HepG2 (cell line): Measurements from ENCODE around the gene PTPRU. TPM values are rescaled to one million over a fixed set of nuclear protein-coding genes. Genes with fewer than 3 reads are reported as not detected.

ENCODE experiments used
- ATAC-seq: fragments of 200-7000 bp; cut with Tn5 transposase; 3 replicates; pipeline ENCODE4 v1.9.1; 2020; ENCODE audit warnings: mild to moderate bottlenecking, moderate library complexity
- BruUV-seq: library from RNA; stranded (reverse); fragments of 400-500 nt; replicated peaks from 2 replicates; lab custom pipeline; 2021; lab: Mats Ljungman, UMichigan
- CTCF ChIA-PET: fragments of 300-600 bp; formaldehyde crosslinking; extraction: SDS; loops from one replicate; lab custom pipeline; 2021; ENCODE audit warnings: low total read pairs, inconsistent platforms, low intra/inter-chr PET ratio; lab: Yijun Ruan, JAX
- POLR2A ChIA-PET: fragments of 350-600 bp; sonication (Branson Sonifier 250); formaldehyde crosslinking; loops from one replicate; lab custom pipeline; 2020; ENCODE audit warnings: antibody characterized with exemption, inconsistent platforms; lab: Yijun Ruan, JAX
- DNase-seq: peaks from one replicate; pipeline ENCODE4 v3.0.0-alpha.2; 2015; ENCODE audit warnings: low spot score
- FAIRE-seq: peaks from 3 replicates; lab custom pipeline; 2011; peaks lifted over from hg19 to GRCh38; lab: Jason Lieb, UNC
- H2AFZ ChIP-seq: one replicate; pipeline ENCODE4 v1.6.1; 2011; ENCODE audit warnings: low read length, inconsistent platforms
- H3K27ac ChIP-seq: fragments of 300-600 bp; 3 replicates; pipeline ENCODE4 v1.8.0; 2011; ENCODE audit warnings: mixed run types, mild to moderate bottlenecking, mixed read lengths, low read length, inconsistent platforms; ENCODE audit not compliant: insufficient read depth; ENCODE audit errors: extremely low read length
- H3K27me3 ChIP-seq, 2 experiments: fragments of 200-600 bp in 1 of 2; 2 replicates in 1 of 2; 3 replicates in 1 of 2; pipeline versions ENCODE4 v1.6.0 to v1.8.0; 2011; ENCODE audit warnings: low read length in 2 of 2, mild to moderate bottlenecking in 2 of 2, moderate library complexity in 2 of 2, inconsistent platforms in 1 of 2; ENCODE audit not compliant: insufficient read depth in 2 of 2, control insufficient read depth in 1 of 2
- H3K36me3 ChIP-seq, 2 experiments: fragments of 200-600 bp in 1 of 2; replicated peaks in 1 of 2; 2 replicates in 1 of 2; 3 replicates in 1 of 2; pipeline versions ENCODE4 v1.5.1 to v1.8.0; 2011; ENCODE audit warnings: low read length in 2 of 2, inconsistent platforms in 1 of 2; ENCODE audit not compliant: insufficient read depth in 2 of 2, control insufficient read depth in 1 of 2
- H3K4me1 ChIP-seq: 2 replicates; pipeline ENCODE4 v1.5.1; 2012; ENCODE audit warnings: low read length, inconsistent platforms; ENCODE audit not compliant: insufficient read depth
- H3K4me2 ChIP-seq: 2 replicates; pipeline ENCODE4 v1.6.0; 2011; ENCODE audit warnings: low read depth, low read length, inconsistent platforms
- H3K4me3 ChIP-seq, 3 experiments: fragments of 200-600 bp in 1 of 3; sonication (generic), shearing (Covaris generic) in 1 of 3; replicated peaks in 1 of 3; 2 replicates each; pipeline ENCODE4 v1.5.1; 2011 to 2016; ENCODE audit warnings: low read length in 3 of 3, inconsistent platforms in 2 of 3, low read depth in 2 of 3, mild to moderate bottlenecking in 2 of 3, control low read depth in 1 of 3, mixed read lengths in 1 of 3; ENCODE audit not compliant: insufficient read depth in 1 of 3
- H3K79me2 ChIP-seq: one replicate; pipeline ENCODE4 v1.6.1; 2011; ENCODE audit warnings: low read length, inconsistent platforms; ENCODE audit not compliant: insufficient read depth
- H3K9ac ChIP-seq: 2 replicates; pipeline ENCODE4 v1.6.0; 2011; ENCODE audit warnings: mild to moderate bottlenecking, low read depth, low read length, inconsistent platforms; ENCODE audit not compliant: insufficient read depth
- H3K9me3 ChIP-seq: 2 replicates; pipeline ENCODE4 v1.5.1; 2012; ENCODE audit warnings: mild to moderate bottlenecking, low read length
- H4K20me1 ChIP-seq: 2 replicates; pipeline ENCODE4 v1.6.0; 2011; ENCODE audit warnings: inconsistent platforms, mild to moderate bottlenecking, low read length, moderate library complexity; ENCODE audit not compliant: insufficient read depth
- FOSL2 ChIP-seq: sonication (generic); formaldehyde crosslinking; IDR thresholded peaks from 2 replicates; pipeline ENCODE4 v1.4.0; 2020; ENCODE audit warnings: missing genetic modification reagents
- PHB2 ChIP-seq: fragments of 450-650 bp; IDR thresholded peaks from 2 replicates; pipeline ENCODE4 v1.6.1; 2018; ENCODE audit not compliant: partially characterized antibody
- REL ChIP-seq: sonication (generic); formaldehyde crosslinking; conservative IDR thresholded peaks from 2 replicates; pipeline ENCODE4 v1.8.0; 2022; ENCODE audit warnings: mild to moderate bottlenecking, missing genetic modification reagents, moderate library complexity
- REST ChIP-seq, 2 experiments: IDR thresholded peaks; 2 replicates each; pipeline ENCODE4 v1.6.1; 2011 to 2012; ENCODE audit warnings: low read length in 2 of 2, borderline replicate concordance in 1 of 2, low read depth in 1 of 2, mild to moderate bottlenecking in 1 of 2, moderate library complexity in 1 of 2
- SOX5 ChIP-seq: IDR thresholded peaks from 2 replicates; pipeline ENCODE4 v1.6.1; 2016; ENCODE audit warnings: borderline replicate concordance
- ZBTB1 ChIP-seq: sonication (generic); formaldehyde crosslinking; IDR thresholded peaks from 2 replicates; pipeline ENCODE4 v1.4.0; 2020; ENCODE audit warnings: missing genetic modification reagents, borderline replicate concordance
- ZNF883 ChIP-seq: sonication (generic); formaldehyde crosslinking; IDR thresholded peaks from 2 replicates; pipeline ENCODE4 v1.5.1; 2020; ENCODE audit warnings: mild to moderate bottlenecking, missing genetic modification reagents; ENCODE audit errors: not compliant biosample characterization
- WGBS: methylation state at CpG from one replicate; pipeline ENCODE4 v1.1.6; 2017; ENCODE audit warnings: low lambda C conversion rate; 5-methylcytosine and 5-hydroxymethylcytosine counted together
- in situ Hi-C: cut with HindIII; loops from 2 replicates; pipeline ENCODE4 v1.10.0; 2017; ENCODE audit warnings: low pct_unique_long_range_greater_than_20kb; ENCODE audit not compliant: extremely low pct_ligation_motif_present
- intact Hi-C: fragments of 100-400 bp; cut with micrococcal nuclease; formaldehyde crosslinking; loops from one replicate; pipeline ENCODE4 v1.10.0; 2022; ENCODE audit not compliant: unreplicated experiment
- polyA plus RNA-seq, 8 experiments: library from polyadenylated mRNA; depleted of rRNA in 3 of 8; stranded (reverse) in 7 of 8; unstranded in 1 of 8; fragments of >200 nt; fragmentation: Illumina TruSeq in 4 of 8; extraction: Trizol in 4 of 8; gene quantifications; 2 replicates each; pipeline versions ENCODE4 v1.2.1 to v1.2.3, GENCODE V29; 2011 to 2016; ENCODE audit warnings: low read depth in 4 of 8, missing spikeins in 1 of 8, mixed read lengths in 1 of 8; ENCODE audit not compliant: insufficient read depth in 1 of 8
- total RNA-seq, 5 experiments: library from RNA; depleted of rRNA; stranded (reverse); fragments of >200 nt; fragmentation: Illumina TruSeq; extraction: Trizol; gene quantifications; 2 replicates each; pipeline ENCODE4 v1.2.3, GENCODE V29; 2016; ENCODE audit warnings: low read depth in 1 of 5

Gene PTPRU
- total and polyA plus RNA-seq, 2 of the 13 experiments (the other 11 are each of a cell fraction or from before 2014, with no cell fraction given) = 21.6 to 22.3 TPM

GRCh38 chr1:29320156-29320940, 84.0 kb downstream of the PTPRU start (continued):
- no peak for TF ChIP-seq REST (IDR thresholded peaks at IDR 0.05; ENCODE audit: borderline replicate concordance in 1 of 2, low read depth in 1 of 2, low read length in 2 of 2)

DNA sequence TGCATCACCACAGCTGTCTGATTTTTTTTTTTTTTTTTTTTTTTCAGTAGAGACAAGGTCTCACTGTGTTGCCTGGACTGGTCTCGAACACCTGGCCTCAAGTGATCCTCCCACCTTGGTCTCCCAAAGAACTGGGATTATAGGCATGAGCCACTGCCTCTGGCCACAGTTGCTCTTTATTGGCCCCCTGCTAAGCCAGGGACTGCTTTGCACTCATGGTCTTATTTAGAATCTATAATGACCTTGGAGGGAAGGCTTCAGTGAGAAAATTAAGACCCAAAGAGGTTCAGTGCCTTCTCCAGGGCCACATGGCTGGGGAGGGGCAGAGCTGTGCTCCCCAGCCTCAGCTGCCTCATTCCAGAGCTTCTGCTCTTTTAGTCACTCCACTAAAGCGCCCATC, 84.9 kb downstream of the PTPRU start:
- ChIA-PET POLR2A (no interaction called here), CTCF (no interaction called here)
- H4K20me1 ChIP-seq = no peaks in the 10 kb centered on the region
- no peak overlapping the region for H3K4me2 ChIP-seq
- peaks cover 13% of the 10 kb centered on the region for H3K4me1 ChIP-seq
- peaks cover 4 to 8% of the 10 kb centered on the region in 2 experiments; a peak in 3 of 5 replicates for H3K36me3 ChIP-seq
- H2AFZ ChIP-seq = no peak overlapping the region
- TF ChIP-seq FOSL2 = no peak
- TF ChIP-seq REL = no peak
- TF ChIP-seq SOX5 (CRISPR knock-in tag) = no peak
- TF ChIP-seq ZBTB1 (CRISPR knock-in tag) = no peak
- no peak for TF ChIP-seq ZNF883 (CRISPR knock-in tag)
- TF ChIP-seq PHB2 = no peak
- no peak overlapping the region for H3K27ac ChIP-seq
- no peaks in the 10 kb centered on the region for H3K9me3 ChIP-seq
- 98% methylated on average over 2 of the region's 2 CpGs for WGBS
- FAIRE-seq = no peak
- ATAC-seq = no peak
- H3K4me3 ChIP-seq = no peak overlapping the region
- BruUV-seq = no TSS peak
- intact Hi-C loops (no loop called here), in situ Hi-C loops (no loop called here)
- no peak for DNase-seq
- H3K9ac ChIP-seq = no peak overlapping the region
- H3K27me3 ChIP-seq = no peaks in the 10 kb centered on the region
- no peaks in the 10 kb centered on the region for H3K79me2 ChIP-seq
